DMS153 treated with DMSO at 0.1 percent for 48 hours (cell line): ENCODE data around the gene DHDDS.

Experiments
- DNase-seq: peaks from one replicate; lab custom pipeline; 2025; ENCODE audit not compliant: unreplicated experiment; lab: John Stamatoyannopoulos, UW

The DHDDS gene

GRCh38 chr1:26417111-26417759 lies 14.9 kb upstream of the DHDDS start:
- DNase-seq = peak; percentile 79

GRCh38 chr1:26418865-26419349 lies 13.2 kb upstream of the DHDDS start:
- DNase-seq = no peak

GRCh38 chr1:26419494-26419893 lies 12.6 kb upstream of the DHDDS start:
- no peak for DNase-seq

GRCh38 chr1:26429721-26430120 lies 2.4 kb upstream of the DHDDS start:
- DNase-seq = no peak

- no peak for DNase-seq
Observed at GRCh38 chr1:26432793-26433192, 672 bp downstream of the DHDDS start.

- no peak for DNase-seq
Observed at GRCh38 chr1:26434161-26434752, 2.1 kb downstream of the DHDDS start.

- no peak for DNase-seq
Observed at GRCh38 chr1:26438041-26438440, 5.9 kb downstream of the DHDDS start.

- DNase-seq = no peak
Observed at GRCh38 chr1:26440259-26440658, 8.1 kb downstream of the DHDDS start.

- no peak for DNase-seq
Observed at GRCh38 chr1:26449868-26450267, 17.7 kb downstream of the DHDDS start.

- DNase-seq = no peak
Observed at GRCh38 chr1:26450908-26451307, 18.8 kb downstream of the DHDDS start.

- DNase-seq = no peak
Observed at GRCh38 chr1:26452459-26453183, 20.5 kb downstream of the DHDDS start.

GRCh38 chr1:26459148-26459547 lies 27.0 kb downstream of the DHDDS start:
- DNase-seq = no peak

GRCh38 chr1:26459573-26460031 lies 27.5 kb downstream of the DHDDS start:
- no peak for DNase-seq

GRCh38 chr1:26468911-26469310 lies 36.8 kb downstream of the DHDDS start:
- no peak for DNase-seq

GRCh38 chr1:26469558-26469957 lies 37.4 kb downstream of the DHDDS start:
- no peak for DNase-seq

GRCh38 chr1:26470878-26471497 lies 38.9 kb downstream of the DHDDS start:
- peak; percentile 67 for DNase-seq

- DNase-seq = peak; percentile 92
Observed at GRCh38 chr1:26471498-26472319, 39.6 kb downstream of the DHDDS start.

GRCh38 chr1:26472320-26472900 lies 40.3 kb downstream of the DHDDS start, which contains the start of gene HMGN2:
HMGN2 (plus strand) TSS chr1:26472440; CDS start chr1:26472613, 173 bp downstream.
- DNase-seq = no peak

- DNase-seq = peak; percentile 96
Observed at GRCh38 chr1:26472901-26473845, 41.1 kb downstream of the DHDDS start.
